Smooth muscle cell of the brain vasculature (primary cell): ENCODE data around the gene USP16.
A peak's percentile ranks its signal among the peaks of the same experiment; 100 is the strongest.
"Not testable (repeated sequence)": the region's sequence is repeated elsewhere in the genome, so short reads cannot be mapped to it uniquely, and the experiment has no call there.

Source experiments
- DNase-seq: peaks from one replicate; pipeline ENCODE4 v3.0.0-alpha.2; 2012; ENCODE audit warnings: low read depth, low spot score

Gene USP16

DNA sequence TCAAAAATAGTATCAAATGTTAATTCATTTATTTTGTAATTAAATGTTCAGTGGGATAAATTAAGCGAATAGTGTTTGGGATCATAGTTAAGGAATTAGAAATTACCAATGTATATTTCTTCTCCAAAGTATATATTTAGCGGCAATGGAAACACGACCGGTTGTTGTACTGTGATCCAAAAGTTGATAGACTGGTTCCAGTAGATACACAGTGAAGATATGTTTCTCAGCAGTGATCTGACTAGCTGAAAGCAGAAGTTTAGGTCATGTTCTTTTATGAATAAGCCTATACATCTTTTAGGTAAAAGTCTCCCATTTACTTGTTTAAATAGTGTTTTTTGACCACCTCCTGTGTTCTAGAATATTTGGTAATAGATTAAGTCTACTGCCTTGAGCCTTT is 8.8 kb downstream of the USP16 start:
- DNase-seq = no peak

DNA sequence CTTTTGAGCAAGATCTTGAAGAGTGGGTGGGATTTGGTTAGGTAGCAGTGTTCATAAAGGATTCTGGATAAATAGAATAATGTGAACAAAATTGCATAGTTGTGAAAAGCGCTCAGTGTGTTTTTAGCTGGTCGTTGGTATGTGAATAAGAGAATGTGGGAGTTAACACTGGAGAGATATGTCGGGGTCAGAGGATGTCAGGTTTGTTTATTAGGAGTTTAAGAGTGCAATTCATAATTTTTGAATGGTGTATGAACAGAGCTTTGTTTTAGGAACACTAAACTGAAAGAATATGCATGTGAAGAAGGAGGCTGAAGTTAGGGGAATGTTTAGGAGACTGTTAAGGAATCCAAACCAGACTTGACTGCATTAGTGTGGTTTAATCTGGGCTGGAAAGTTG is 9.4 kb downstream of the USP16 start:
- DNase-seq = no peak

DNA sequence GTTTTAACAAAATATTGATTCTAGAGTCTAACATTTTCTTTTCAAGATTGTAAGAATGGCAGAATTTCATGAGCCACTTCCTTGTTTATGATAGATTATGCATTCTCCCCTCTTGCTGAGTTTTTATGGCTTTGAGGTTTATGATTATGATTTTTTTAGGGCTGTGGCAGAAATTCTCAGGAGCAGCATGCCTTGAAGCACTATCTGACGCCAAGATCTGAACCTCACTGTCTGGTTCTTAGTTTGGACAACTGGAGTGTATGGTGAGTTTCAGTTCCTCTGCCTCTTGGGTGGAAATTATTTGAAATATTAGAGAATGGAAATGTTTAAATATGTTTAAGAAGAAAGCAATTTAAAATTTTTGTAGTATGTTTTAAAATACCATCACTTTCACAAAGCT is 10.2 kb downstream of the USP16 start:
- DNase-seq = no peak

DNA sequence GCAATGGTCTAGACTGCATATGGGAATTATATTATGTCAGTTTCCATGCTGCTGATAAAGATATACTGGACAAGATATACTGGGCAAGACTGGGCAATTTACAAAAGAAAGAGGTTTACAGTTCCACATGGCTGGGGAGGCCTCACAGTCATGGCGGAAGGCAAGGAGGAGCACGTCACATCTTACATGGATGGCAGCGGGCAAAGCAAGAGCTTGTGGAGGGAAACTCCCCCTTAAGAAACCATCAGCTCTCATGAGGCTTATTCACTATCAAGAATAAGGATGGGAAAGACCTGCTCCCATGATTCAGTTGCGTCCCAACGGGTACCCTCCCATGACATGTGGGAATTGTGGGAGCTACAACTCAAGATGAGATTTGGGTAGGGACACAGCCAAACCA is 27.8 kb downstream of the USP16 start:
- no peak for DNase-seq

DNA sequence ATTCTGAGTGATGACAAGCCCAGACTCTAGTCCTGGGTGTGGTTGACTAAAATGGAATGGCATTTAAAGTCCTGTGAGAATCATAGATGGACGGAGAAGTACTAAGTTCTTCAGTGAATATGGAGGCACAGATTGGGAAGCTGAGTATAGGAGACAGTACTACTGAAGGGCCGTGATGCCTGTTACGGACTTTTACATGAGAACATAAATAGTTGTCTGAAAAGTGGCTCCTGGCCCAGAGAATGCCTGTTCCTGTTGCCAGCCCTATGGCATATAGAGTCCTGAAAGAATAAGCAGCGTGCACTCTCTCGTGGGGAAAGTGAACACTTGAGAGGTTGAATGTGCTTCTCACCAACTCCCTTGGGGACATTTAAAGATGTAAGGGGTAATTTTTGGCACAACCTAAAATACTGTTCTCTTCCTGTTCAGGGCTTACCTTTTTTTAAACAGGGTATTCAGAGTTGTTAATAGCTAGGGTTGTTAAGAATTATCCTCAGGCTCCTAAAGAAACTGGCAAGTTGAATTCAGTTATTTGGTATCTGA is 28.6 kb downstream of the USP16 start:
- no peak for DNase-seq

DNA sequence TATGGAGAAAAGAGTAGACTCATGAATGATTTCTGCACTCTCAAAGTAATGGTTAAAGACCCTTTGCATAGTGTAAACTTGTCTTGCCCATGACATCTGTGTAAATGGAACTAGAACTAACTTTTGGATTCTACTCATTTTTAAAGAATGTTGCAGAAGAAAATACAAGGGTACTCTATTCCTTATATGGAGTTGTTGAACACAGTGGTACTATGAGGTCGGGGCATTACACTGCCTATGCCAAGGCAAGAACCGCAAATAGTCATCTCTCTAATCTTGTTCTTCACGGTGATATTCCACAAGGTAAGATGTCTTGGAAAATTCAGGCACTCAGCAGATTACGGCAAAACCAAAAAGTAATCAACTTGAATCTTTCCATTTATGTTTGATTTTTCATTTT is 29.2 kb downstream of the USP16 start:
- no peak for DNase-seq

DNA sequence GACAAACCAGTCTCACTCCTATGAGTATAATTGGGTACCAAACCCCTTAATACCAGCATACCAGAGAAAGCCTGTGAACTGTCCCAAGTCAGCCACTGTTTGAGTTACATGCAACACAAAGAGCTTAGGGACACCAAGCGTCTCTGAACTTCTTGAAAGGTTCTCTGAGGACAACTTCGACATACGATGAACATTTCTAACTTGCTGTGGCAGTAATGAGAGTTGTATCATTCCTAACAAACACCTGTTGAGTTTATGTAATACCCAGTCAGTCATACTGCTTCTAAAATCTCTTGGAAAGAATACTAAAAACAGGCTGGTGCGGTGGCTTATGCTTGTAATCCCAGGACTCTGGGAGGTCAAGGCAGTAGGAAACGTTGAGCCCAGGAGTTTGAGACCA is 30.6 kb downstream of the USP16 start:
- DNase-seq = no peak

DNA sequence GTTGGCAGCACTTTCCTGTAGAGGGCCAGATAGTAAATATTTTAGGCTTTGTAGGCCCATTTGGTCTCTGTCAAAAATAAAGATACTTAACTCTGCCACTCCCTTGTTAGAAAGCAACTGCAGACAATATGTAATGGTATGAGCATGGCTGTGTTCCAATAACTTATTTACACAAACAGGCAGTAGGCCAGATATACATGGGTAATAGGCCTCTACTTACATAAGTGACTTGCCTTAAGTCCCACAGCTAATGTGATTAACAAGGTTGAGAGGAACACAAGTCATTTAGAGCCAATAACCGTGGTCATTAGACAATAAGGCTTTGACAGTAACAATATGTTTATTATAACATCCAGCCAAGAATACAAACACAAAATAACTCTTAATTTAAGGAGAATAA is 31.5 kb downstream of the USP16 start:
- DNase-seq = no peak

DNA sequence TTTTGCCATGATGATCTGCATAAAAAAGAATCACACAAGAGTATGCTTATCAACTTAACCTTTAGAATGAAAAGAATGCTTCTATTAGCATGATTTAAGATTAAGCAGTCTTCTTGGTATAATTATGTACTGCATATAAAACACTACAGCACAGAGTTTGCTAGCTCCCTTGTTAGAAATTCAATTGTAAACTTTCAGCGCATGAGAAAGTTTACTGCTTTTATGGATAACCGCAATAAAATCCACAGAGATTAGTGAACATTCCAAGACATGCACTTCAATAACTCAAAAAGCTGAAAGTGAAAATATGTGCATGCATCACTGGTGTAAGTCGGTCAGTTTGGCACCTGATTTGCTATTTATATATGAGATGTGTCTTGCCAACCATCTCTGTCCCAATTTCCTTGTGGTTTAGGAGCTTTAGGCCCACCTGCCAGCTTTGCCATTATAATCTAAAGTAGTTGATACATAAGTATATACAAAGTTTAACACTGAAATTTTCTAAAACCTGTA is 32.1 kb downstream of the USP16 start:
- no peak for DNase-seq

DNA sequence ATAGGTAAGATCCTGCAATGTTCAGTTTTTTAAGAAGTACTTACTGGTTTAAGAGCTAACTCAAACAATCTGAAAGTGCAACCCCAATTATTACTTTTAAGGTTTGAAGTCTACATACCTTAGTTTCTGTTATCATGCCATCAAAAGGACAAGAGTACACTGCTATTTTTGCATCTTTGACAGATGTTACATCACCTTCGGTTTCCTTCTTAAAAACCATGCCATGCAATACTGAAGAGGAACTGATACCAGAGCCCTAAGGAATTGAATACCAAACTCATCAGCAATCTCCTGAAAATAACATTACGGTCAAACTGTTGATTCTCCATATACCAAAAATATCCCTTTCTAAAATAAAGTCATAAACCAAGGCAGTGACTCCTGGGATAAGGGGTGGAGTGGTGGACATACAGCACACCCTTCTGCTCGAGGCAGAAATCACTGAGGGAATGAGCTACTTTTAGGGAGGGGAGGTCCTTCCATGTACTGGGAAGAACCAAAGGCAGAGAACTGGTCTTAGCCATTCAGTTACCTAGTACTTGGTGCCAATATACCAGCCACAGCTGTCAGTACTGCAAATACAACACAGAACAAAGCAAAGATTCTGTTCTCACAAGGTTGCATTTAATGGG is 40.5 kb downstream of the USP16 start:
- no peak for DNase-seq

DNA sequence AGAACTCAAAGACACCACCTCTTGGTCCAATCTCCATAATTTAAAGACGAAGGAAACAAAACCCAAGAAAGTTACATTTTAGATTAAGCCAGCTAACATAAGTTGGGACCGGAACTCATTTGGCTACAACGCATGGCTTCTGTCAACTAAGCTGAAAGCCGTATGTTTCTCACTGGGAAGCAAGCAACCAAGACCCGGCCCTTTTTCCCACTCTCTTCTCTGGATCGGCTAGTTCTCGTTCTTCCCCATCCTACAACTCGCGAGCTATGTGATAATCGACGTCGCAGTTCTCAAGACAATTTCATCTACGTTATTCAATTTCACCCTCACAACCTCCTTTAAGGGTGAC is 48.4 kb downstream of the USP16 start:
- DNase-seq = no peak

DNA sequence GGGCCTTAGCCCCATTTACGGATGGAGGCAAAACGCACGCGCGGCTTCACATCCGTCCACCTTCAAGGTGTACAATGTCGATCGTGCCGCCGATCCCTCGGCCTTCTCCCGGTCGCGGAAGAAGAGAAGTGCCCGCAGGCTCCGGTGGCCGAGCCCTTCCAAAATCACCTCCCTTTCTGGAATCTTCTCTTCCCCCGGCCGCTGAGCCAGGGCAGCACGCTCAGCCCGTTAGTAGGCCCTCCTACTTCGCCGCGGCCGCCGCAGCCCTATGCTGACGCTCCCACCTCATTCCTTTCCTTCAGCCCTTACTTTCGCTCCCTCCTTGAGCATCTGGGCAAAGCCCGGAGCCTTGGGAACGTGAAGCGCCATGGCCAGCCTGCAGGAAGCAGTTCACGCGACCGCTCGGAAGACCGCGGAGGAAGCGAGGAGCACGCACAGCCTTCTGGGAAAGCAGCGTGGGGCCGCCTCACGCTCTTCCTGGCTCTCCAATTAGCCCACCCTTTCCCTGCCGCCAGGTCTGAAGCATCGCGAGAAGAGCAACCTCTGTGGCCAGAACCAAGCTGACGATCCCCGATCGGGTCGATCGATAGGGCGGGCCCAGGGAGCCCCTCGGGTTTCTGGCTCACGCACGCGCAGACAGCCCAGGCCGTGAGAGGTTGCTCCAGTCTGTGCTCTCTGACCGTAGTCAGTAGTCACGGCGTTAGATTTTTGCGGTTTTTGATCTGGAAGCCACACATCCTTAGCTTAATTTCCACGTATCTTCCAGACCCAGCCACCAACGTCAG is 48.9 kb downstream of the USP16 start, which contains the start of gene CCT8:
CCT8 (minus strand) TSS at position 427 of the 785 bp plus-strand sequence; CDS start at position 369, 58 bp downstream.
- DNase-seq = peak; percentile 99

DNA sequence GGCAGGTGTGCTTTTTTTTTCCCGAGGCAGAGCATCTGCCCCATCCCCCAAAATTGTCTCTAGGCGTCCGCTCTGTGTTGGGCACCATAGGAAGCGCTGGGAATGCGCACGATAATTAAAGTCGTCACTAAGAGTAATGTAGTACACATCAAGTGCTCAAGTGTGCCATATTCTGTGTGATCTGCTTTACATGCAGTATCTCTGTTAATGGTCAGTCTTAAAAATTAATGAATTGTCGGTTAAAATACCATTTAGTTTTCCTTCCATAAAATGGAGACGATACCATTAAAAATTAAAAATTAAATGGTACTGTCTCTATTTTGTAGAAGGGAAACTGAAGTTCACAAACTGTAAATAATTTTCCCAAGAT is 49.5 kb downstream of the USP16 start:
- DNase-seq = no peak

DNA sequence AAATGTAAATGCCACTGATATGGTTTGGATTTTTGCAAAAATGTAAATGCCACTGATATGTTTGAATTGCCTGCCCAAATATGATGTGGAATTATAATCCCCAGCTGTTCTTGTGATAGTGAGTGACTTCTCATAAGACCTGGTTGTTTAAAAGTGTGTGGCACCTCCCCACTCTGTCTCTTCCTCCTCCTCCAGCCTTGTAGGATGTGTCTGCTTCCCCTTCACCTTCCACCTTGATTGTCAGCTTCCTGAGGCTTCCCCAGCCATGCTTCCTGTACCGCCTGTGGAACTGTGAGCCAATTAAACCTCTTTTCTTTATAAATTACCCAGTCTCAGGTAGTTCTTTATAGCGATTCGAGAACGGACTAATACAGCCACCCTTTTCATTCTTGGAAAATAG is 50.3 kb downstream of the USP16 start:
- DNase-seq = no peak

DNA sequence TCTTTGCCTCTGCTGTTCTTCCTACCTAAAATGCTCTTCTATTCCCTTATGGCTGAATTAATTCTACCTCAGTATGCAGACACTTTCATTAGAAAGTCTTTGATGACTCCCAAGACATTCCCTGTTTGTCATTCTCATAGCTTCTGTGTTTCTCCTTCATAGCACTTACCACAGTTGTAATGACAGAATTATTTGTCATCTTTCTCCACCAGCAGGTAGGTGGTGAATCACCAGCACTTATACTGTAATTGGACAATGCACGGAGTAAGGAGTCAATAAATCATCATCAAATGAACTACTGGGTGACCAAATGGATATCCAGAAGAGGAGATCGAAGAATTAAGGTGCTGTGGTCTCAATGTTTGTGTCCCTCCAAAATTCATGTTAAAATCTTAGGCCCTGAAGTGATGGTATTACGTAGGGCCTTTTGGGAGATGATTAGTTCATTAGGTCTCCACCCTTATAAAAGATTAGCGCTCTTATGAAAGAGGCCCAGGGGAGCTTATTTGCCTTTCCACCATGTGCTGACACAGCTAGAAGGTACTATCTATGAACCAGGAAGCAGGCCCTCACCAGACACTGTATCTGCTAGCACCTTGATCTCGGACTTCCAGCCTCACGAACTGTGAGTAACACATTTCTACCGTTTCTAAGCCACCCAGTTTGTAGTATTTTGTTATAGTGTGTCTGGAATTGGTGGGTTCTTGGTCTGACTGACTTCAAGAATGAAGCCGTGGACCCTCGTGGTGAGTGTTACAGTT is 51.4 kb downstream of the USP16 start:
- no peak for DNase-seq

DNA sequence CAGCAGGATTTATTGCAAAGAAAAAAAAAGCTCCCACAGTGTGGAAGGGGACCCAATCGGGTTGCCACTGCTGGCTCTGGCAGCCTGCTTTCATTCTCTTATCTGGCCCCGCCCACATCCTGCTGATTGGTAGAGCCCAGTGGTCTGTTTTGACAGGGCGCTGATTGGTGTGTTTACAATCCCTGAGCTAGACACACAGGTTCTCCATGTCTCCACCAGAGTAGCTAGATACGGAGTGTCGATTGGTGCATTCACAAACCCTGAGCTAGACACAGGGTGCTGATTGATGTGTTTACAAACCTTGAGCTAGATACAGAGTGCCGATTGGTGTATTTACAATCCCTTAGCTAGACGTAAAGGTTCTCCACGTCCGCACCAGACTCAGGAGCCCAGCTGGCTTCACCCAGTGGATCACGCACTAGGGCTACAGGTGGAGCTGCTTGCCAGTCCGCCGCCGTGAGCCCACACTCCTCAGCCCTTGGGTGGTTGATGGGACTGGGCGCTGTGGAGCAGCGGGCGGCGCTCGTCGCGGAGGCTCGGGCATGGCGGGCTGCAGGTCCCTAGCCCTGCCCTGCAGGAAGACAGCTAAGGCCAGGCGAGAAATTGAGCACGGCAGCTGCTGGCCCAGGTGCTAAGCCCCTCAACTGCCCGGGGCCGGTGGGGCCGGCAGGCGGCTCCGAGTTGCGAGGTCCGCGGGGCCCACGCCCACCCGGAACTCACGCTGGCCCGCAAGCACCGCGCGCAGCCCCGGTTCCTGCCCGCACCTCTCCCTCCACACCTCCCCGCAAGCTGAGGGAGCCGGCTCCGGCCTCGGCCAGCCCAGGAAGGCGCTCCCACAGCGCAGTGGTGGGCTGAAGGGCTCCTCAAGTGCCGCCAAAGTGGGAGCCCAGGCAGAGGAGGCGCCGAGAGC is 52.5 kb downstream of the USP16 start:
- not testable (repeated sequence) for DNase-seq

DNA sequence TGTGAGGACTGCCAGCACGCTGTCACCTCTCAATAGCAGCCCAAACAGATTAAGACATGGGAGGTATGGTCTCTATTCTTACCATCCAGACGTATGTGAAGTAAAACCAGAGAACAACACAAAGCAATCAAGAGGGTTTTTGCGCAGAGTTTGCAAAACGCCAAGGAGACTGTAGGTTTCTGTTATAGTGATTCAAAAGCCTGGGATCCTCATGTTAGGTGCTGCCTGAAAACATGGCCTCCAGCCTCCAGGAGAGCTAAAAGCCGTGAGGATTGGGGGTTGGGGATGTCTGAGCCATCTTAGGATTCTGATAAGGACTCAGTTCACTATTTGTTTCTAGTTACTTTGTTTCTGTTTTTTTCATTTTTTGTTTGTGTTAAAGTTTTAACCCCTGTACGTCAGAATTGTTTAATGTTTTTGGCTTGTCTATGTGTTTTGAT is 53.2 kb downstream of the USP16 start:
- DNase-seq = no peak

DNA sequence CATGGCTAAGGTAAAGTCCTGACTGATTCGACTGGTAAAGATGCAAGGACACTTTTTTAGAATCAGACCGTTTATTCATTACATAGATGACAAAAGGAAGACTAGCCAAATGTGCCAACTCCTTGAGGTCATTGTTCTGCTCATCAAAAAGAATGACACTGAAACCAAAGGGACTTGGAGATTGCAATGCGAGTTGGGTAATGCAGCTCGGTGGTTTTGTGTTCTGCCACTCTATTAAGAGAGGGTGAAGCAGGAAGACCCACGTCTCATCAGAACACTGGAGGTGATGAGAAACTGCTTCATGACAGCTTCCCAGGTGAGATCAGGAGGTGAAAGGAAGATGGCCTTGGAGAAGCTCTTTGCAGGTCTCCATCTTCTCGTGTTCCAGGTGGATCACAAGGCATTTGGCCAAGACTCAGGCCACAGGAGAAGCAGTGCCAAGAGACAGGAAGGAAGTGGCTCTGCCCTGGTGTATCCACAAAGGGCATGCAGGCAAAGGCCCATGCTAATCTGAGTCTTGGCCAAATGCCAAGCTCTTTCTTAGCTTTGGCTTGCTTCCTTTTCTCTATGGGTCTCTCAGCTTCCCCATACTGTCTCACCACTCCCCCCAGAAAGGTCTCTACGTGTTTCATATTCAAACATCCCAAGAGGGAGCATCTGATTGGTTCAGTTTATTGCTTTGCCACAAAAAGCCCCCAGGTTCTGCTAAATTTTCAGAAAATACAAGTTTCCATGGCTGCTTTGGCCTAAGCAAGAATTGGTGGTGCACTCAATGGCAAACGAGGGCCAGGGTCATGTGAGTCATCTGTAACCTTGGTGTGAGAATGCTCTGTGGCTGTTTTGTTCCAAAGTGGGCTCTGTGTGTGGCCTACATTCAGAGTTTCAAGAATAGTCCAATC is 54.6 kb downstream of the USP16 start:
- no peak for DNase-seq

DNA sequence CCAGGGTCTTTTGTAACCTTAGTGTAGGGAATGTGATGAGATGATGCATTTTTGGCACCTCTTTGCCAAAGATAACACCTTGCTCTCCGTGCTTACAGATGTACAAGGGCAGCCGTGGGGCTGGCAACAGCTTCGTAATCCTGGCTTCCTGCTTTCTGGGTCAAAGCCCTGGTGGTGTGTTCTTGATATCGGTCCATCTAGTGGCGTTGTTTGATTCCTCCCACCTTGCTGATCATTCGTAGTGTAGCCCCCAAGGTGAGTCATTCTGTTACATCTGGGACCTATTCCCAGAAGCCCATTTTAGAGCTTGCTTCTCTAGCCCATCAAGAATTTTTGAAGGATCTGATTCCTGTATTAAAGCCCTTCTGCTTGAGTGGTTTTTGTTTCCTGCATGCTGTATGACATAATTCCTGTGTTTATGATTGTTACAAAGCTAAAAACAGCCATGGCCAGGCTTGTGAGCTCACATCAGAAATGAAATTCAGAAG is 56.0 kb downstream of the USP16 start:
- DNase-seq = no peak
